CD14-positive monocyte (primary cell): ENCODE measurements around the gene MYH3. TPM values are rescaled to one million over a fixed set of nuclear protein-coding genes. Genes with fewer than 3 reads are reported as not detected.

Source experiments
- DNase-seq, 3 donors: peaks; one replicate each; pipeline ENCODE4 v3.0.0-alpha.2; 2011 to 2022
- H2AFZ ChIP-seq: 2 replicates; pipeline ENCODE4 v1.6.0; 2012; ENCODE audit warnings: mild to moderate bottlenecking, low read depth, low read length, inconsistent platforms; ENCODE audit not compliant: insufficient read depth, poor library complexity, severe bottlenecking
- H3K27ac ChIP-seq, 2 donors: 1 replicate in 1 of 2; 2 replicates in 1 of 2; pipeline ENCODE4 v1.5.1; 2012 to 2013; ENCODE audit warnings: low read length in 2 of 2, control low read depth in 1 of 2, inconsistent platforms in 1 of 2, low read depth in 1 of 2, mild to moderate bottlenecking in 1 of 2
- H3K27me3 ChIP-seq, 2 donors: one replicate each; pipeline versions ENCODE4 v1.6.0 to v1.6.1; 2011 to 2013; ENCODE audit warnings: low read length in 2 of 2; ENCODE audit not compliant: control insufficient read depth in 2 of 2, insufficient read depth in 2 of 2
- H3K36me3 ChIP-seq, 2 donors: replicated peaks in 1 of 2; 1 replicate in 1 of 2; 2 replicates in 1 of 2; pipeline versions ENCODE4 v1.5.1 to v1.6.1; 2012 to 2013; ENCODE audit warnings: low read length in 2 of 2, control low read depth in 1 of 2, inconsistent platforms in 1 of 2, mild to moderate bottlenecking in 1 of 2; ENCODE audit not compliant: insufficient read depth in 2 of 2, control insufficient read depth in 1 of 2
- H3K4me1 ChIP-seq, 2 donors: 1 replicate in 1 of 2; 2 replicates in 1 of 2; pipeline versions ENCODE4 v1.5.1 to v1.6.1; 2012 to 2013; ENCODE audit warnings: low read length in 2 of 2, control low read depth in 1 of 2, inconsistent platforms in 1 of 2, mild to moderate bottlenecking in 1 of 2, moderate library complexity in 1 of 2; ENCODE audit not compliant: insufficient read depth in 2 of 2, control insufficient read depth in 1 of 2
- H3K4me2 ChIP-seq: replicated peaks from 2 replicates; pipeline ENCODE3; 2012; ENCODE audit warnings: low read length, moderate library complexity, mild to moderate bottlenecking; ENCODE audit not compliant: poor library complexity, severe bottlenecking; ENCODE audit errors: extremely low read depth
- H3K4me3 ChIP-seq, 3 experiments: fragments of 200-600 bp in 1 of 3; sonication (generic) in 1 of 3; replicated peaks in 1 of 3; 1 replicate in 2 of 3; 2 replicates in 1 of 3; pipeline ENCODE4 v1.5.1; 2011 to 2013; ENCODE audit warnings: low read length in 3 of 3, mild to moderate bottlenecking in 3 of 3, control low read depth in 2 of 3, low read depth in 2 of 3, inconsistent platforms in 1 of 3, moderate library complexity in 1 of 3
- H3K79me2 ChIP-seq: 2 replicates; pipeline ENCODE4 v1.6.0; 2012; ENCODE audit warnings: mild to moderate bottlenecking, control low read depth, inconsistent platforms, low read length, moderate library complexity; ENCODE audit not compliant: insufficient read depth
- H3K9ac ChIP-seq: 2 replicates; pipeline ENCODE4 v1.6.0; 2017; ENCODE audit warnings: low read length, mild to moderate bottlenecking; ENCODE audit not compliant: insufficient read depth, poor library complexity, severe bottlenecking
- H3K9me3 ChIP-seq, 2 donors: replicated peaks in 1 of 2; 1 replicate in 1 of 2; 2 replicates in 1 of 2; pipeline versions ENCODE4 v1.5.1 to v1.6.1; 2012 to 2013; ENCODE audit warnings: low read length in 2 of 2, control low read depth in 1 of 2; ENCODE audit not compliant: control insufficient read depth in 1 of 2, insufficient read depth in 1 of 2
- H4K20me1 ChIP-seq: 2 replicates; pipeline ENCODE4 v1.6.0; 2012; ENCODE audit warnings: mild to moderate bottlenecking, low read length, control low read depth, moderate library complexity; ENCODE audit not compliant: insufficient read depth
- H3K27ac Mint-ChIP-seq, 7 donors: one replicate each; pipeline ENCODE4 v1.8.0; 2020; ENCODE audit warnings: mild to moderate bottlenecking in 7 of 7, mixed read lengths in 7 of 7, moderate library complexity in 6 of 7, inconsistent platforms in 2 of 7
- H3K27me3 Mint-ChIP-seq, 3 donors: one replicate each; pipeline ENCODE4 v1.8.0; 2021 to 2022; ENCODE audit warnings: low read depth in 3 of 3, mild to moderate bottlenecking in 3 of 3, mixed read lengths in 3 of 3, moderate library complexity in 3 of 3, inconsistent platforms in 1 of 3
- H3K36me3 Mint-ChIP-seq, 2 donors: one replicate each; pipeline ENCODE4 v1.8.0; 2020; ENCODE audit warnings: mixed read lengths in 2 of 2, inconsistent platforms in 1 of 2, mild to moderate bottlenecking in 1 of 2
- H3K4me1 Mint-ChIP-seq: one replicate; pipeline ENCODE4 v1.8.0; 2020; ENCODE audit warnings: mild to moderate bottlenecking, mixed read lengths
- H3K4me3 Mint-ChIP-seq, 2 donors: one replicate each; pipeline ENCODE4 v1.8.0; 2020; ENCODE audit warnings: mild to moderate bottlenecking in 2 of 2, mixed read lengths in 2 of 2, moderate library complexity in 1 of 2
- H3K9me3 Mint-ChIP-seq, 7 donors: one replicate each; pipeline ENCODE4 v1.8.0; 2020 to 2022; ENCODE audit warnings: mixed read lengths in 7 of 7, mild to moderate bottlenecking in 6 of 7, moderate library complexity in 6 of 7, inconsistent platforms in 2 of 7
- CTCF ChIP-seq: fragments of 200-600 bp; IDR thresholded peaks from one replicate; pipeline ENCODE4 v1.8.0; 2022; ENCODE audit warnings: antibody characterized with exemption, mild to moderate bottlenecking
- WGBS: methylation state at CpG from one replicate; pipeline ENCODE4 v1.1.5; 2013; ENCODE audit warnings: missing lambda C conversion rate; ENCODE audit not compliant: insufficient coverage; 5-methylcytosine and 5-hydroxymethylcytosine counted together
- intact Hi-C, 2 donors: fragments of 100-400 bp; cut with micrococcal nuclease; formaldehyde crosslinking; loops; one replicate each; pipeline versions ENCODE4 v1.15.0 to v1.15.1; 2023
- polyA plus RNA-seq, 3 donors: library from polyadenylated mRNA; depleted of rRNA in 1 of 3; unstranded in 2 of 3; stranded (reverse) in 1 of 3; fragments of 300-500 nt in 2 of 3; fragments of >200 nt in 1 of 3; fragmentation: Illumina TruSeq in 2 of 3; gene quantifications; 1 replicate in 2 of 3; 2 replicates in 1 of 3; pipeline ENCODE4 v1.2.3, GENCODE V29; 2012 to 2021

Gene MYH3
- polyA plus RNA-seq, 3 donors: 0.13 to 5.7 TPM; not detected in 1

GRCh38 chr17:10702574-10702973, 45.5 kb upstream of the MYH3 start:
- peaks cover 53% of the 10 kb centered on the region for H3K79me2 ChIP-seq
- no peak for DNase-seq
- no peak overlapping the region for H2AFZ ChIP-seq
- Mint-ChIP-seq H3K27me3 (no peaks in the 10 kb centered on the region), H3K9me3 (no peaks in the 10 kb centered on the region), H3K27ac (peak overlapping the region in 1 of 7 donors; percentile 55), H3K36me3 (peaks cover 22 to 23% of the 10 kb centered on the region in 2 donors), H3K4me3 (no peak overlapping the region), H3K4me1 (peaks cover 26% of the 10 kb centered on the region)
- peak overlapping the region; percentile 10 for H3K9ac ChIP-seq
- WGBS: 25% methylated on average over 2 of the region's 2 CpGs
- intact Hi-C loops: no loop called here
- no peaks in the 10 kb centered on the region for H3K9me3 ChIP-seq
- H3K36me3 ChIP-seq: peaks cover 29 to 31% of the 10 kb centered on the region in 2 donors
- H3K27ac ChIP-seq: peak overlapping the region in 1 of 2 donors; percentile 15
- H3K4me1 ChIP-seq: peaks cover 11 to 13% of the 10 kb centered on the region in 2 donors
- no peaks in the 10 kb centered on the region for H3K27me3 ChIP-seq
- H3K4me2 ChIP-seq: no peak overlapping the region
- TF ChIP-seq CTCF: no peak
- peaks cover 11% of the 10 kb centered on the region for H4K20me1 ChIP-seq
- no peak overlapping the region for H3K4me3 ChIP-seq

GRCh38 chr17:10699856-10700255, 42.7 kb upstream of the MYH3 start:
- H3K9me3 ChIP-seq: no peaks in the 10 kb centered on the region
- intact Hi-C loops: no loop called here
- no CpG with 5 or more reads among the region's 1 CpG for WGBS
- no peak for TF ChIP-seq CTCF
- no peaks in the 10 kb centered on the region for H3K9me3 Mint-ChIP-seq
- H3K9ac ChIP-seq: no peak overlapping the region
- H3K4me3 ChIP-seq: no peak overlapping the region
- no peak overlapping the region for H2AFZ ChIP-seq
- H3K4me1 Mint-ChIP-seq: peaks cover 33% of the 10 kb centered on the region
- H3K27me3 ChIP-seq: no peaks in the 10 kb centered on the region
- no peak overlapping the region for H3K4me3 Mint-ChIP-seq
- H3K36me3 ChIP-seq: peaks cover 5 to 11% of the 10 kb centered on the region in 2 donors
- peaks cover 11% of the 10 kb centered on the region for H4K20me1 ChIP-seq
- peaks cover 7 to 10% of the 10 kb centered on the region in 2 donors for H3K36me3 Mint-ChIP-seq
- no peak for DNase-seq
- H3K27ac Mint-ChIP-seq: peak overlapping the region in 3 of 7 donors; percentile 46 to 74 (median 68)
- H3K79me2 ChIP-seq: peaks cover 78% of the 10 kb centered on the region
- no peak overlapping the region for H3K27ac ChIP-seq
- H3K4me1 ChIP-seq: peaks cover 22% of the 10 kb centered on the region in 2 donors
- H3K4me2 ChIP-seq: no peak overlapping the region
- H3K27me3 Mint-ChIP-seq: peaks cover 0 to 2% (median 0%) of the 10 kb centered on the region in 3 donors
